GM19240 (cell line): Measurements from ENCODE around the gene PSD.

Source experiments
- DNase-seq: peaks from one replicate; pipeline ENCODE4 v3.0.0; 2011; ENCODE audit warnings: low spot score; ENCODE audit not compliant: insufficient read length

The PSD gene

GRCh38 chr10:102389894-102390293, 28.7 kb downstream of the PSD start:
- DNase-seq: no peak

- no peak for DNase-seq
Measured at GRCh38 chr10:102384606-102385429, 33.8 kb downstream of the PSD start.

DNA sequence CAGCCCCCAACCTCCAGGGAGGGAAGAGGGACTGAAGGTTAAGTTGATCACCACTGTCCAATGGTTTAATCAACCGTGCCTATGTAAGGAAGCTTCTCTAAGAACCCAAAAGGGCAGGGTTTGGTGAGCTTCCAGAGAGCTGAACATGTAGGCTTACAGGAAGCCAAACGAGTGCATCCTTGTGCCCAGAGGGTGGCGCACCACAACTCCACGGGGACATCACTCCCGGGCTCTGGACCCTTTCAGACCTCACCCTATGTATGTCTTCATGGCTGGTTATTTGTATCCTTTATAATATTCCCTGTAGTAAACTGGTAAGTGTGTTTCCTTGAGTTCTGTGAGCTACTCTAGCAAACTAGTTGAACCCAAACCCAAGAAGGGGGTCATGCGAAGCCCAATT, 34.5 kb downstream of the PSD start:
- no peak for DNase-seq

DNA sequence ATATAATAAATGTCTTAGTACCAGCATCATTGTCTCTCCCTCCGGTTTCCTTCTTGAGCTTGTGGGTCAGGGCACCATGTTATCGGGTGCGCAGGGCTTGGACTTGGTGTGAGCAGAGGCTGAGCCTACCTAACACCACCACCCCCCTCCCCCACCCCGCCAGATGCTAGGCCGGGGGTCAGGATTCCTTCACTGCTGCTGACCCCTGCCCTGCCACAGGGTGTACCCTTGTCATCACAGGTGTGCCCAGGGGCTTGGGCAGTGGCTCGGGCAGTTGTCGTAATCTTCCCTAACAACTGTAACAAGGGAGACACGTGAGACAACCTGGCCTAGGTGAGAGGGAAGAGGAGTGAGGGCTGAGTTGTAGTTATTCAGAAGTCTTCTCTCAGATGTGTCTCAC, 35.7 kb downstream of the PSD start:
- DNase-seq: no peak

- no peak for DNase-seq
Measured at GRCh38 chr10:102381983-102382382, 36.6 kb downstream of the PSD start.

- DNase-seq: no peak
Measured at GRCh38 chr10:102379383-102379782, 39.2 kb downstream of the PSD start.

GRCh38 chr10:102376901-102377300, 41.7 kb downstream of the PSD start:
- DNase-seq: no peak

DNA sequence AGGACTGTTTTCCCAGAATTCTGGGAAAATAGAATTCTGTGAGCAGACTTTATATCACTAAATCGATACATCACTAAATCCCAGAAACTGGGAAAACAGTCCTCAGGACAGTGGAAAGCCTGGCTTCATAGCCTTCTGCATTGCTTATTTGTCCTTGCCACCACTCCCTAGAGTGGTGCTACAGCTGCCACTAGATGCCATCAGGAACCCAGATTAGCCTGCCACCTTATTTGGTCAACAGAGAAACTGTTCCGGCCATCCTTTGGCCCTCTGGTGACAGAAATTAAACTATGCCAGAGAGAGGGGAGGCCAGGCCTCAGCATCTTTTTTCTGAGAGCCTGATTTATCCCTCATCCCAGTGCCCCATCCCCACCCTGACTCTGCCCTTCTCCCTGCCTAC, 42.7 kb downstream of the PSD start:
- DNase-seq: no peak

GRCh38 chr10:102375250-102375649, 43.3 kb downstream of the PSD start:
- DNase-seq: no peak

GRCh38 chr10:102371295-102371694, 47.3 kb downstream of the PSD start:
- no peak for DNase-seq

DNA sequence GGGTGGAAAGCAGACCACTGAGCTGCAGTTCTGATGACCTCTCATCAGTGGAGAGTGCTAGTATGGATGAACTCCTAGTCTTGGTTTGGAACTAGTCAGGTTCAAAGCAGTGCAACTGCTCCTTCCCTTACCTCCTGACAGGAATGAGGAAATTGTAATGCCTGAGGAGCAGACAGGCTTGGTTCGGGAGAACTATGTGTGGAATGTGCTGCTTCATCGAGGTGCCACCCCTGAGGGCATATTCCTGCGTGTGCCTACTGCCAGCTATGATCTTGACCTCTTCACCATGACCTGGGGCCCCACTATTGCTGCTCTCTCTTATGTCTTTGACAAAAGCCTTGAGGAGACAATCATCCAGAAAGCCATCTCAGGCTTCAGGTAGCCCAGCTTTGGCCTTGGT, 50.5 kb downstream of the PSD start:
- DNase-seq: no peak

- DNase-seq: no peak
Measured at GRCh38 chr10:102367441-102367840, 51.1 kb downstream of the PSD start.

- DNase-seq: no peak
Measured at GRCh38 chr10:102358712-102359382, 59.7 kb downstream of the PSD start.

DNA sequence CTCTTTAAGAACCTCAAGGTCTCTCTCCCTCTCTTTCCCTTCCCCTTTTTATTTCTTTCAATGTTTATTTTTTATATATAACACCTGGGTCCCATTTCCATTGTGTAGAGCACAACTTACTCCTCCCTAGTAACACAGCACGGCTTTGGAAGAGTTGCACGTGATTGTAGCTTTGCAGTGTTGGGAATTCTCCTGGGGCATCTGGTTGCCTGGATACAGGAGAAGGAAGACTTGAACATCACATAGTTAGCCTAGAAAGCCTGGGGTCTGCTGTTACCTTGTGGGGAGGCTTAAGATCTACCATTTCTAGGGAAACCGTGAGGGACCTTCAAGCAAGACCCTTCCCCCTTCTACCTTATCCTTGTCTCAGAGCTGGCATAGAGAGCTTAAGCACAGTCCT, 64.1 kb downstream of the PSD start:
- DNase-seq: no peak
